IgD-negative memory B cell (primary cell): ENCODE measurements around the gene ABLIM3. TPM values are rescaled to one million over a fixed set of nuclear protein-coding genes. Genes with fewer than 3 reads are reported as not detected.

Source experiments
- H3K27ac Mint-ChIP-seq, 3 donors: one replicate each; pipeline ENCODE4 v1.8.0; 2020 to 2022; ENCODE audit warnings: mild to moderate bottlenecking in 3 of 3, mixed read lengths in 3 of 3, moderate library complexity in 1 of 3
- H3K27me3 Mint-ChIP-seq: one replicate; pipeline ENCODE4 v1.8.0; 2021; ENCODE audit warnings: mixed read lengths
- H3K36me3 Mint-ChIP-seq: one replicate; pipeline ENCODE4 v1.8.0; 2020; ENCODE audit warnings: mild to moderate bottlenecking, mixed read lengths
- H3K4me1 Mint-ChIP-seq, 3 donors: one replicate each; pipeline ENCODE4 v1.8.0; 2020 to 2022; ENCODE audit warnings: mixed read lengths in 3 of 3, mild to moderate bottlenecking in 1 of 3
- H3K4me3 Mint-ChIP-seq, 4 donors: one replicate each; pipeline ENCODE4 v1.8.0; 2020 to 2022; ENCODE audit warnings: mild to moderate bottlenecking in 4 of 4, mixed read lengths in 4 of 4, moderate library complexity in 3 of 4
- H3K9me3 Mint-ChIP-seq, 3 donors: one replicate each; pipeline ENCODE4 v1.8.0; 2020 to 2021; ENCODE audit warnings: mixed read lengths in 3 of 3, mild to moderate bottlenecking in 1 of 3
- polyA plus RNA-seq: library from polyadenylated mRNA; unstranded; fragments of 300-500 nt; fragmentation: Illumina TruSeq; gene quantifications from one replicate; pipeline ENCODE4 v1.2.3, GENCODE V29; 2021

ABLIM3 gene
- polyA plus RNA-seq, 1 donor from 2014 or later = 0.14 TPM

DNA sequence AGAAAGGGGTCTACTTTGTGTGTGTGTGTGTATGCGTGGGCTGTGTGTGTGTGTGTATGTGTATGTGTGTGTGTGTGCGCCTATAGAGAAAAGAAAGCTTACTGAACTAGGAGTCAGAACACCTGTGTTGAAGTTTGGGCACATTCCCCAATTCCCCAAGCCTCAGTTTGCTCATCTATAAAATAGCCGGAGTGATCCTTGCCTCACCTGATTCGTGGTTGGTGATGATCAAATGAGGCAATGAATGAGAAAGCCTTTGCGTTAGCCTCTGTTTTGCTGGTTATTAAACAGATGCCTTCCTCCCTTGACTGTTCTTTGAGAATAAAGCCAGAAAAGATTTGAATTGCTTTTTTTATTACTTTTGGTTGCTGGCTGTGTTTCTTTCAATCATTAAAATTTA is 20.6 kb downstream of the ABLIM3 start:
- H3K9me3 Mint-ChIP-seq = no peaks in the 10 kb centered on the region
- no peaks in the 10 kb centered on the region for H3K4me1 Mint-ChIP-seq
- H3K36me3 Mint-ChIP-seq = no peaks in the 10 kb centered on the region
- H3K4me3 Mint-ChIP-seq = no peak overlapping the region
- H3K27ac Mint-ChIP-seq = no peak overlapping the region
- H3K27me3 Mint-ChIP-seq = peaks cover 12% of the 10 kb centered on the region

DNA sequence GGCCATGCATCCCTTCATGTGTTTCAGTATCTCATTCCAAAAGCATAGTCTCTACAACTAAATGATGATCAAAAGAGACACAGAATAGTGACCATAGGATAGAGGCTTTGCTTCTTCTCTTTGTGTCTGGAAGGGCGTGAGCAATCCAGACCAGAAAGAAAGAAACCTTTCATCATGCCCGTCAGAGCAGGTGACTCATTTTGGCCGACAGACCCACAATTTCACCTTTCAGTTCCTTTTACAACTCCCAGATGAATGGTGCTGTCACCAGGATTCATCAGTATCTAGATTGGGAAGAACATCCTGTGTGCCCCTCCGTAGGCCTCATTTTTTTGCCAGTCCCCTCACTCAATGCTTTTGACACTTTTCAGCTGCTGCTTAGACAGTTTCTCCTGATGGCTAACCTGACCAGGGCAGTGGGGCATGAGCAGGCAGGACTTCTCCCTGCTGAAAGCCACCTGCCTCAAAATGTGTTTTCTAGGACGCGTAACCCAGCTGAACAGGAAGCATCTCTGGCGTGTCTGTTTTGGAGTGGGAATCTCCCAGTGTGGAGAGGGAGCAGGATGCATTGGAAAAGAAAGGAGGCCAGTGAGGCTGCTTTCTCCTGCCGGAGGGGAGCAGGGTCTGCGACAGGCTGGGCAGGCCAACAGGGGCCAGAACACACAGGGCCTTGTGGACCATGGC is 21.2 kb downstream of the ABLIM3 start:
- peaks cover 12% of the 10 kb centered on the region for H3K27me3 Mint-ChIP-seq
- no peaks in the 10 kb centered on the region for H3K36me3 Mint-ChIP-seq
- no peak overlapping the region for H3K4me3 Mint-ChIP-seq
- no peaks in the 10 kb centered on the region for H3K9me3 Mint-ChIP-seq
- no peak overlapping the region for H3K27ac Mint-ChIP-seq
- H3K4me1 Mint-ChIP-seq = no peaks in the 10 kb centered on the region

- Mint-ChIP-seq H3K4me1 (no peaks in the 10 kb centered on the region), H3K9me3 (peaks cover 0 to 2% (median 0%) of the 10 kb centered on the region in 3 donors), H3K36me3 (no peaks in the 10 kb centered on the region), H3K27me3 (peaks cover 9% of the 10 kb centered on the region), H3K27ac (no peak overlapping the region), H3K4me3 (no peak overlapping the region)
These were observed 23.4 kb downstream of the ABLIM3 start for GRCh38 chr5:149164731-149165130.

- Mint-ChIP-seq H3K27ac (no peak overlapping the region), H3K9me3 (peaks cover 0 to 2% (median 0%) of the 10 kb centered on the region in 3 donors), H3K4me1 (peaks cover 0 to 1% (median 0%) of the 10 kb centered on the region in 3 donors), H3K4me3 (no peak overlapping the region), H3K36me3 (no peaks in the 10 kb centered on the region), H3K27me3 (peaks cover 7% of the 10 kb centered on the region)
These were observed 24.8 kb downstream of the ABLIM3 start for GRCh38 chr5:149166128-149166527.

DNA sequence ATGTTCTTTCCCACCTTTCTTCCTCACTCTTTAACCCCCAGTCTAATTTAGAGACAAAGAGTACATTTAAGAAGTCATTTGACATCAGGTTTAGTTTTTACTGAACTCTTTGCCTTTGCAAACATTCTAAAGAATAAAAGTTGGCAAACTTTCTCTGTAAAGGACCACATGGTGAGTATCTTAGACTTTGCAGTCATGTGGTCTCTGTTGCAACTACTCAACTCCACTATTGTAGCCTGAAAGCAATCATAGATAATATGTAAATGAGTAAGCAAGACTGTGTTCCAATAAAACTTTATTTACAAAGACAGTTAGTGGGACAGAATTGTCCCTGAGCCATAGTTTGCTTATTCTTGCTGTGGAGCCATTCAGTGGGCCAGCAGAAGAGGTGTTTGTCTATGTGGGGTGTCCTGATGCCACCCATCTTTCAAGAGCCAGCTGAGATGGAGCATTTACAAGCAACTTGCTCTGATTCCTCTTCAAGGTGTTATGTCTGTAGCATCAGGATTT is 25.4 kb downstream of the ABLIM3 start:
- no peak overlapping the region for H3K27ac Mint-ChIP-seq
- peaks cover 0 to 2% (median 0%) of the 10 kb centered on the region in 3 donors for H3K9me3 Mint-ChIP-seq
- H3K4me3 Mint-ChIP-seq = no peak overlapping the region
- no peaks in the 10 kb centered on the region for H3K36me3 Mint-ChIP-seq
- H3K27me3 Mint-ChIP-seq = peaks cover 9% of the 10 kb centered on the region
- H3K4me1 Mint-ChIP-seq = peaks cover 0 to 1% (median 0%) of the 10 kb centered on the region in 3 donors

GRCh38 chr5:149168276-149168906 is 27.1 kb downstream of the ABLIM3 start:
- H3K27me3 Mint-ChIP-seq = peaks cover 14% of the 10 kb centered on the region
- H3K9me3 Mint-ChIP-seq = peaks cover 0 to 2% (median 0%) of the 10 kb centered on the region in 3 donors
- no peaks in the 10 kb centered on the region for H3K36me3 Mint-ChIP-seq
- H3K4me3 Mint-ChIP-seq = no peak overlapping the region
- H3K4me1 Mint-ChIP-seq = peaks cover 0 to 1% (median 0%) of the 10 kb centered on the region in 3 donors
- no peak overlapping the region for H3K27ac Mint-ChIP-seq

GRCh38 chr5:149170299-149170698 is 29.0 kb downstream of the ABLIM3 start:
- no peak overlapping the region for H3K27ac Mint-ChIP-seq
- H3K4me3 Mint-ChIP-seq = no peak overlapping the region
- no peaks in the 10 kb centered on the region for H3K36me3 Mint-ChIP-seq
- peaks cover 0 to 3% (median 0%) of the 10 kb centered on the region in 3 donors for H3K4me1 Mint-ChIP-seq
- peaks cover 15% of the 10 kb centered on the region for H3K27me3 Mint-ChIP-seq
- peaks cover 0 to 2% (median 0%) of the 10 kb centered on the region in 3 donors for H3K9me3 Mint-ChIP-seq

DNA sequence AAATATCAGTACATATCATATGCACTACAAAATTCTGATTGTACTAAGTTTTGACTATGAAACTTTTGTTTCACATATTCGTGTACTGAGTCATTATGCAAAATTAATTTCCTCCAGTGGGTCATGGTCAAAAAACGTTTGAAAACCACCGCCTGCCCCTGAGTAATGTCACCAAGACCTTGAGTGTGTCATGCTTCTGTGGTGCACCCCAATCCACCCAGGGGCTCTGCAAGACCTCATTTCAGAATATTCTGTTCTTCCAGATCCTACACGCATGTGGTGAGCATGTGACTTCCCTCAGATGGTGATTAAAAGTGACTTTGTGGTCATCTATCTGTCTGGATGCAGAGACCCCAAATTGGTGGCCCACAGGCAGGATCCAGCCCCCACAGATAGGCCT is 31.0 kb downstream of the ABLIM3 start:
- H3K4me3 Mint-ChIP-seq = no peak overlapping the region
- H3K4me1 Mint-ChIP-seq = peaks cover 0 to 3% (median 0%) of the 10 kb centered on the region in 3 donors
- H3K27ac Mint-ChIP-seq = no peak overlapping the region
- peaks cover 0 to 2% (median 0%) of the 10 kb centered on the region in 3 donors for H3K9me3 Mint-ChIP-seq
- no peaks in the 10 kb centered on the region for H3K36me3 Mint-ChIP-seq
- H3K27me3 Mint-ChIP-seq = peaks cover 12% of the 10 kb centered on the region

GRCh38 chr5:149172709-149173505 is 31.6 kb downstream of the ABLIM3 start:
- Mint-ChIP-seq H3K36me3 (no peaks in the 10 kb centered on the region), H3K27me3 (peaks cover 12% of the 10 kb centered on the region), H3K4me1 (peaks cover 0 to 3% (median 0%) of the 10 kb centered on the region in 3 donors), H3K27ac (no peak overlapping the region), H3K4me3 (no peak overlapping the region), H3K9me3 (peaks cover 0 to 2% (median 0%) of the 10 kb centered on the region in 3 donors)

DNA sequence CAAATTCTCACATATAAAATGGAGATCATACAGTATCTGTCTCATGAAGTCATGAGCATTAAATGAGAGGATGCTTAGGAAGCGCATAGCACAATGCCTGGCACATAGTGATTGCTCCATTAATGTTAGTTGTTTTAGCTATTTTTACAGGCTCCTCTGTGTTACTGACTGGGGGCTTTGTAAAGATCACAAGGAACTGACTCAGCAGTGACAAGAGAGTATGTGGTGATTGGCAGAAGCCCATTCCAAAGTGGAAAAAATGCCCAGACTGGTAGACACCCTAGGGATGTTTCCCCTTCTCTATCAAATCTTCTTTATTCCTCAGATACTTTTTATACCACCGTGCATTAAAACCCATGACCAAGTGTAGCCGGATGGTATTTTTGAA is 33.5 kb downstream of the ABLIM3 start:
- peaks cover 0 to 3% (median 0%) of the 10 kb centered on the region in 3 donors for H3K4me1 Mint-ChIP-seq
- no peaks in the 10 kb centered on the region for H3K36me3 Mint-ChIP-seq
- H3K27ac Mint-ChIP-seq = no peak overlapping the region

GRCh38 chr5:149175346-149176105 is 34.2 kb downstream of the ABLIM3 start:
- H3K27ac Mint-ChIP-seq = no peak overlapping the region
- H3K27me3 Mint-ChIP-seq = peaks cover 13% of the 10 kb centered on the region

More for the DNA sequence above, 33.5 kb downstream of the ABLIM3 start:
- Mint-ChIP-seq H3K4me3 (no peak overlapping the region), H3K9me3 (no peaks in the 10 kb centered on the region), H3K27me3 (peaks cover 12% of the 10 kb centered on the region)

DNA sequence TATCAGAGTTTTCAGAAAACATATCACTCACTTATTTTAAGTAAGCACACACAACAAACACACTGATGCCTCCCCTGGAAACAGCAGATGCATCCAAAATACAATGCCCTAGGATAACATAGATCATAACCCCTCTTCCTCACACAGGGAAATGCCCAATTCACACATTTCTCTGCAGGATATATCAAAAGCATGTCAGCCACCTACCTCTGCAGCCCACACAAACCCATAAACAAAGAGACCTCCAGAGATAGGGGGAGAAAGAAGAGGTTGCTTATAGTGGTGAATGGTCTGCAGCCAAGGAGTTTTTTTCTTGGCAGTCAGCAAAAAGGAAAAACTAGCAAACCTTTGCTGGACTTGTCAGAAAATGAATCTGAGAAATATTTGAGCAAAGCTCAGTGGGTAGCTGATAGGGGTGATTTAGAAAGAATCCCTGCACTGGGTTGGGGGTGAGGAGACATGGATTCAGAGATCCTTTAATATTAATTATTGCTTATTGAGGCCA is 36.1 kb downstream of the ABLIM3 start:
- no peaks in the 10 kb centered on the region for H3K9me3 Mint-ChIP-seq
- peaks cover 10% of the 10 kb centered on the region for H3K27me3 Mint-ChIP-seq
- H3K4me3 Mint-ChIP-seq = no peak overlapping the region
- no peaks in the 10 kb centered on the region for H3K36me3 Mint-ChIP-seq
- H3K27ac Mint-ChIP-seq = no peak overlapping the region
- H3K4me1 Mint-ChIP-seq = peaks cover 0 to 1% (median 0%) of the 10 kb centered on the region in 3 donors

More at GRCh38 chr5:149175346-149176105, 34.2 kb downstream of the ABLIM3 start:
- Mint-ChIP-seq H3K4me3 (no peak overlapping the region), H3K9me3 (no peaks in the 10 kb centered on the region), H3K36me3 (no peaks in the 10 kb centered on the region), H3K4me1 (peaks cover 0 to 3% (median 0%) of the 10 kb centered on the region in 3 donors)

- Mint-ChIP-seq H3K9me3 (no peaks in the 10 kb centered on the region), H3K36me3 (no peaks in the 10 kb centered on the region), H3K27me3 (peaks cover 10% of the 10 kb centered on the region), H3K4me1 (peaks cover 0 to 1% (median 0%) of the 10 kb centered on the region in 3 donors), H3K27ac (no peak overlapping the region), H3K4me3 (no peak overlapping the region)
These were observed 36.7 kb downstream of the ABLIM3 start for GRCh38 chr5:149177911-149178565.

DNA sequence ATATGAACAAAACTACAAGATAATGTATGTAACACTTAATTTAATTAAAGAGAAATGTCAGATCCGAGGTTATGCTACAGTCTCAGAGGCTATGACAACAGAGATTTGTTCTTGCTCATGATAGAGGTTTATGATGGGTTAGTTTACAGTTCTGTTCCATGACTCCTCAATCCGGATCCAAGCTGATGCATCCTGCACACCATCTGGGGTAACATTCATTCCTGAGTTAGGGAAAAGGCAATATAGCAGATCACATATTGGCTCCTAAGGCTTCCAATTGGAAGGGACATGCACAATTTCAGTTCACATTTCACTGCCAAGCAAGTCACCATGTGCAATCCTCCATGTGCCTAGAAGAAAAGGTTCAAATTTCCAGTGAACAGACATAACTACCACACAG is 40.4 kb downstream of the ABLIM3 start:
- H3K4me1 Mint-ChIP-seq = no peaks in the 10 kb centered on the region
- H3K27ac Mint-ChIP-seq = no peak overlapping the region
- no peak overlapping the region for H3K4me3 Mint-ChIP-seq
- H3K27me3 Mint-ChIP-seq = peaks cover 14% of the 10 kb centered on the region
- peaks cover 0 to 1% (median 0%) of the 10 kb centered on the region in 3 donors for H3K9me3 Mint-ChIP-seq
- no peaks in the 10 kb centered on the region for H3K36me3 Mint-ChIP-seq
